Spleen (tissue), 3 donors: ENCODE results near the gene RRAS2.

ENCODE experiments used
- POLR2A ChIP-seq, 3 donors: fragments of 450-650 bp; IDR thresholded peaks; one replicate each; pipeline ENCODE4 v1.5.1; 2017; ENCODE audit warnings: antibody characterized with exemption in 3 of 3, mild to moderate bottlenecking in 1 of 3
- POLR2AphosphoS5 ChIP-seq, 3 donors: sonication (generic); formaldehyde crosslinking; IDR thresholded peaks; one replicate each; pipeline ENCODE4 v1.5.1; 2017; ENCODE audit warnings: antibody characterized with exemption in 3 of 3

DNA sequence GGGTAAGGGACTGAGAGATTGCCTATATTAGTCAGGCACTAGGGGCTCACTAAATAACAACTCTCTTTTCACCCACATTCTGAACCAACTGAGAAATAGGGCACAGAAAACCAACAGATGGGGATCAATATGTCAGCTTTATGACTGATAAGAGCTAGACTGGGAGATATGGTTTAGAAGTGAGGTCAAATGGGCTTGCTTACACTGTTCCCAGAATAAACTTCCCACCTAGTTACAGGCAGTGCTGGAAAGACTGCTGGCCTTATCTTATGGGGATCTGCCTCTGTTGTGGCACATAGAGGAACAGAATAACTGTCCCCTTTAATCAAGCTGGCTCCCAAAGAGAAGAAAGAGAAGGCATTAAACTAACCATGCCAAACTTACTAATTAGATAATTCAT, 10.6 kb upstream of the RRAS2 start:
- TF ChIP-seq POLR2AphosphoS5 (IDR thresholded peaks at IDR 0.05) (no peak), POLR2A (IDR thresholded peaks at IDR 0.05) (no peak)
